Fibroblast of the aortic adventitia (primary cell): ENCODE data around the gene TRIM65. TPM values are rescaled to one million over a fixed set of nuclear protein-coding genes. Genes with fewer than 3 reads are reported as not detected.
A peak's percentile ranks its signal among the peaks of the same experiment; 100 is the strongest.

Source experiments
- DNase-seq: peaks from one replicate; pipeline ENCODE4 v3.0.0-alpha.2; 2010; ENCODE audit warnings: low read depth
- H3K4me3 ChIP-seq: 2 replicates; pipeline ENCODE4 v1.5.1; 2011; ENCODE audit warnings: low read depth, mild to moderate bottlenecking, control low read depth, low read length, moderate library complexity
- CTCF ChIP-seq: IDR thresholded peaks from 2 replicates; pipeline ENCODE4 v1.5.1; 2011; ENCODE audit warnings: mild to moderate bottlenecking, low read length, control low read depth, inconsistent platforms; ENCODE audit not compliant: insufficient read depth
- total RNA-seq: library from RNA; depleted of rRNA; stranded (reverse); fragments of >200 nt; gene quantifications from 2 replicates; pipeline ENCODE4 v1.2.3, GENCODE V29; 2012; ENCODE audit warnings: low replicate concordance

TRIM65 gene
- 7.7 and 11.4 TPM in 2 replicates for total RNA-seq

- DNase-seq, result peak; percentile 66
- peak; percentile 18 for TF ChIP-seq CTCF
- H3K4me3 ChIP-seq, result peak within 1 kb of the TSS; percentile 93
Measured at GRCh38 chr17:75896415-75897159, at the start of gene TRIM65. Gene TRIM65, minus strand, starts transcription at chr17:75896951. Its CDS starts 14 bp downstream, at chr17:75896937.

- no peak for DNase-seq
- no peak for TF ChIP-seq CTCF
- no peak overlapping the region for H3K4me3 ChIP-seq
Measured at GRCh38 chr17:75945211-75945610, 48.5 kb upstream of the TRIM65 start.

- DNase-seq, result no peak
- no peak for TF ChIP-seq CTCF
- no peak overlapping the region for H3K4me3 ChIP-seq
Measured at GRCh38 chr17:75943491-75943890, 46.7 kb upstream of the TRIM65 start.

- TF ChIP-seq CTCF, result no peak
- no peak for DNase-seq
- H3K4me3 ChIP-seq, result no peak overlapping the region
Measured at GRCh38 chr17:75942473-75942872, 45.7 kb upstream of the TRIM65 start.

GRCh38 chr17:75941442-75941819 lies 44.7 kb upstream of the TRIM65 start:
- no peak for DNase-seq
- H3K4me3 ChIP-seq, result peak overlapping the region; percentile 55
- TF ChIP-seq CTCF, result no peak

- peak; percentile 88 for DNase-seq
- no peak for TF ChIP-seq CTCF
- H3K4me3 ChIP-seq, result peak within 1 kb of the TSS; percentile 86
Measured at GRCh38 chr17:75940727-75941441, 44.1 kb upstream of the TRIM65 start, which contains the start of gene FBF1. Gene FBF1, minus strand, starts transcription at chr17:75941042. Its CDS starts 2,893 bp downstream, at chr17:75938149.
